Activated CD4-positive, alpha-beta T cell treated with anti-CD3 and anti-CD28 coated beads, Interleukin-2, amount 10 ng/mL, durations not matched to agents 24 days and 14 days (primary cell): ENCODE measurements around the gene COBL. TPM values are rescaled to one million over a fixed set of nuclear protein-coding genes. Genes with fewer than 3 reads are reported as not detected.

Experiments
- DNase-seq: peaks from one replicate; pipeline ENCODE4 v3.0.0; 2022
- H3K27ac Mint-ChIP-seq: one replicate; pipeline ENCODE4 v1.8.0; 2022; ENCODE audit warnings: mild to moderate bottlenecking, mixed read lengths
- H3K27me3 Mint-ChIP-seq: one replicate; pipeline ENCODE4 v1.8.0; 2022; ENCODE audit warnings: mixed read lengths
- H3K36me3 Mint-ChIP-seq: one replicate; pipeline ENCODE4 v1.8.0; 2022; ENCODE audit warnings: low read depth, mild to moderate bottlenecking, mixed read lengths
- H3K4me1 Mint-ChIP-seq: one replicate; pipeline ENCODE4 v1.8.0; 2021; ENCODE audit warnings: mixed read lengths
- H3K4me3 Mint-ChIP-seq: one replicate; pipeline ENCODE4 v1.8.0; 2022; ENCODE audit warnings: mild to moderate bottlenecking, moderate library complexity, mixed read lengths
- H3K9me3 Mint-ChIP-seq: one replicate; pipeline ENCODE4 v1.8.0; 2021; ENCODE audit warnings: mixed read lengths
- intact Hi-C: fragments of 100-400 bp; cut with micrococcal nuclease; formaldehyde crosslinking; loops from one replicate; pipeline ENCODE4 v1.15.1; 2023
- total RNA-seq: library from RNA; stranded (reverse); gene quantifications from 2 replicates; pipeline ENCODE4 v1.2.3, GENCODE V29; 2022

Gene COBL
- total RNA-seq, 1 donor from 2014 or later, result not detected

GRCh38 chr7:51317582-51317910, 937 bp upstream of the COBL start:
- Mint-ChIP-seq H3K9me3 (no peaks in the 10 kb centered on the region), H3K27ac (no peak overlapping the region), H3K36me3 (no peaks in the 10 kb centered on the region), H3K27me3 (peaks cover 44% of the 10 kb centered on the region), H3K4me3 (no peak overlapping the region), H3K4me1 (no peaks in the 10 kb centered on the region)
- no peak for DNase-seq
- intact Hi-C loops, result no loop called here

GRCh38 chr7:51316262-51316665, 345 bp downstream of the COBL start:
- no peak for DNase-seq
- no peaks in the 10 kb centered on the region for H3K36me3 Mint-ChIP-seq
- no peak overlapping the region for H3K27ac Mint-ChIP-seq
- intact Hi-C loops, result no loop called here
- H3K9me3 Mint-ChIP-seq, result no peaks in the 10 kb centered on the region
- H3K27me3 Mint-ChIP-seq, result peaks cover 46% of the 10 kb centered on the region
- no peaks in the 10 kb centered on the region for H3K4me1 Mint-ChIP-seq
- H3K4me3 Mint-ChIP-seq, result no peak overlapping the region

GRCh38 chr7:51315393-51316261, 982 bp downstream of the COBL start:
- H3K27me3 Mint-ChIP-seq, result peaks cover 46% of the 10 kb centered on the region

DNA sequence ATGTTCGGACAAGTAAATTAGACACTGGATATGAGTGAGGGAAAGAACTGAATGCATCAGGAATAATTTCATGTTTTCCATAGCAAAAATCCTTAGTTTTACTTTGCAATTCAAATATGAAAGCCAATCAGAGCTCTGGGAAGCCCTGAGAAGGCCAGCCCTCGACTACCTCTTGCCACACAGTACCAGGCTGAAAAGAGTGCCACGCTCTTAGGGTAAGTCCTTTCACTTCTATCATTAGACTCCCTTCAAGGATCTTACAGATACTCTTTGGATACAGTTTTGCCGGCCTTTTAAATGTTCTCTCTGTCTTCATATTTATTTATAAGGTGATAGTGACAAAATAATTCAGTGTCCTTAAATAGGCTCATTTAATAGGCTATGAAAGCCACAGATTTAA, 1.9 kb downstream of the COBL start:
- no peak for DNase-seq
- H3K4me3 Mint-ChIP-seq, result no peak overlapping the region
- H3K27me3 Mint-ChIP-seq, result peaks cover 46% of the 10 kb centered on the region
- H3K27ac Mint-ChIP-seq, result no peak overlapping the region
- H3K4me1 Mint-ChIP-seq, result no peaks in the 10 kb centered on the region
- no peaks in the 10 kb centered on the region for H3K36me3 Mint-ChIP-seq
- no peaks in the 10 kb centered on the region for H3K9me3 Mint-ChIP-seq
- intact Hi-C loops, result no loop called here

More at GRCh38 chr7:51315393-51316261, 982 bp downstream of the COBL start:
- Mint-ChIP-seq H3K9me3 (no peaks in the 10 kb centered on the region), H3K4me3 (no peak overlapping the region), H3K36me3 (no peaks in the 10 kb centered on the region), H3K4me1 (no peaks in the 10 kb centered on the region), H3K27ac (no peak overlapping the region)
- no peak for DNase-seq
- intact Hi-C loops, result no loop called here

DNA sequence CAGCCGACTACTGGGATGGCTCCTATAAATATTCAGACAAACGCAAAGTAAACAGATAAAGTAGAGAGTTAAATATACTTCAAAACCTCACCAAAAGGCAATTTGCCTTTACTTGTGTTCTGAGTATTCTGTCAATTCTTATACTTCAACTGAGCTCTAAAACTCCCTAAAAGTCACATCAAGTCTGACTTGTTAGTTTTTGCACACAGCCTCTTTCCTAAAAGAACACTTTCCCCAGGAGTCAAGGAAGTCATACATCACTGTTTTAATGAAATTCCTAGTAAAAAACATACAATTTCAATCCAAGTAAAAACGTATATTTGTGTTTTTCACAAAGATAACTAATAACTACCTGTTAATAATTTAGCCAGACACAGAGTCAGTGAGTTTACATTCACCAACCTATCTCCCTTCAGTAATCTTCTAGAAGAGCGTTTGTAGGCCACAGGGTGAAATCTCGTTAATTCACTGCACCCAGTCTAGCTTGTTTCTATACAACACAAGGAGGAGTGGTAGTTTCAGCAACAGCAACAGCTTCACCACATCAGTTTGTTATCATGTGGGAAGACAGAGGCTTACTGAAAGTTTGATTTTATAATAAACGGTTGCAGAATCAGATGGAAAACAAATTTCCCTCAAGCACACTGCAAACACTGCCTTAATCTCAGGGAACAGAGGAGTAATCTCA, 2.7 kb downstream of the COBL start:
- H3K9me3 Mint-ChIP-seq, result no peaks in the 10 kb centered on the region
- no peaks in the 10 kb centered on the region for H3K4me1 Mint-ChIP-seq
- intact Hi-C loops, result no loop called here
- H3K27ac Mint-ChIP-seq, result no peak overlapping the region
- H3K27me3 Mint-ChIP-seq, result peaks cover 43% of the 10 kb centered on the region
- no peaks in the 10 kb centered on the region for H3K36me3 Mint-ChIP-seq
- no peak for DNase-seq
- H3K4me3 Mint-ChIP-seq, result no peak overlapping the region

GRCh38 chr7:51312951-51313737, 3.5 kb downstream of the COBL start:
- Mint-ChIP-seq H3K4me3 (no peak overlapping the region), H3K9me3 (no peaks in the 10 kb centered on the region), H3K4me1 (no peaks in the 10 kb centered on the region), H3K27me3 (peaks cover 41% of the 10 kb centered on the region), H3K36me3 (no peaks in the 10 kb centered on the region), H3K27ac (no peak overlapping the region)
- intact Hi-C loops, result no loop called here
- DNase-seq, result no peak

GRCh38 chr7:51311166-51311565, 5.4 kb downstream of the COBL start:
- no peaks in the 10 kb centered on the region for H3K36me3 Mint-ChIP-seq
- DNase-seq, result no peak
- no peaks in the 10 kb centered on the region for H3K9me3 Mint-ChIP-seq
- intact Hi-C loops, result no loop called here
- H3K4me3 Mint-ChIP-seq, result no peak overlapping the region
- no peak overlapping the region for H3K27ac Mint-ChIP-seq
- H3K27me3 Mint-ChIP-seq, result peaks cover 29% of the 10 kb centered on the region
- H3K4me1 Mint-ChIP-seq, result no peaks in the 10 kb centered on the region

DNA sequence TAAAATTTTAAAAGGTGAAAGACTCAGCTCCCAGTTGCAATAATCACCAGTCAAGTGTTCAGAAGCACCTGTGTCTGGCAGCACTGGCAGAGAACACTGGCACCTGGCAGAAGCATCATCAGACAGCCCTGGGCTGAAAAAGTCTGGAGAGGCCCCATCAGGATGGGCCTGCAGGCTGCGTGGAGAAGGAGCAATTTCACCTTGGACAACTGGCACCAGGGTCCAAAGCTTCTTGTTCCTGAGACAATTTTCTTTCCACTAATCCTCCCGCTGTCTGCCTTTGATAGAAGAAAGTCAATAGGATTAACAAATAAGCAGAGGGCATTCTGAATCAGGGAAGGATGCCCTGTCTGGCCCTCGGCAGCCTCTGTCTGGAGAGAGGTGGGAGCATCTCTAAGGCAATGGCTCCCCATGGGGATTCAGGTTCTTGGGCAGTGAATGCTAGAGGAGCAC, 6.5 kb downstream of the COBL start:
- intact Hi-C loops, result no loop called here
- no peaks in the 10 kb centered on the region for H3K4me1 Mint-ChIP-seq
- no peak overlapping the region for H3K27ac Mint-ChIP-seq
- no peak for DNase-seq
- H3K27me3 Mint-ChIP-seq, result peaks cover 21% of the 10 kb centered on the region
- H3K36me3 Mint-ChIP-seq, result no peaks in the 10 kb centered on the region
- H3K9me3 Mint-ChIP-seq, result no peaks in the 10 kb centered on the region
- H3K4me3 Mint-ChIP-seq, result no peak overlapping the region

DNA sequence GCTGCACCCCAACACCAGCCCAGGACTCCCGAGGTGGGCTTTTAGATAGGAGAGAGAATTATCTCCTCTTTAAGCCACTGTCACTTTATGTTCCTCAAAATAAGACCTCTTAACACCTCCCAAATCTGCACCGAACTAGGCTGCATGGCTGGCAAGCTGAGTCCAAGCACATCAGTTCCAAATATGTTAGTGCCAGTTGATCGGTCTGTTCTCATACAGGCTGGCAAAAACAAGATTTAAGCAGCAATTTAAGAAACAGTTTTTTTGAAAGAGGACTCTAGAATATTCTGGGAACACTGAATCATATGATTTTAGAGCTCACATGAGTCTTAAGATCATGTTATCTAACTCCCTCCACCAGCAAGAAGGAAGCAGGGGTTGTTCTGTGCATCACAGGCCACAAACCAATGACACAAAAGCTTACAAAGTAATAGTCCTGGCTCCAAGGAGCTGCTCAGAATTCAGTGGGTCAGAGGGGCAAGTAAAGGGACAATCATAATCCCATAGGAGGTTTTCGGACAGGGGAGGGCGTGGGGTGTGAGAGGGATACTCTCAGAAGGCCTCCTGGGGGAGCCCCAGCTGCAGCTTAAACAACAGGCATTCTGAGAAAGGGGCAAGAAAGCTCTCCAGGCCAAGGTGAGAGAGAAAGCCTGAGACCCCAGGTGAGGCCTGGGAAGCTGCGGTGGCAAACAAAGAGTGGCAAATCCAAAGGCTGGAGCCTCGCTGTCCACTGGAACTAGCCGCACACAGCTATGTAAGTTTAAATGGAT, 7.1 kb downstream of the COBL start:
- Mint-ChIP-seq H3K9me3 (no peaks in the 10 kb centered on the region), H3K4me1 (no peaks in the 10 kb centered on the region), H3K27ac (no peak overlapping the region), H3K36me3 (no peaks in the 10 kb centered on the region), H3K27me3 (peaks cover 15% of the 10 kb centered on the region), H3K4me3 (no peak overlapping the region)
- no peak for DNase-seq
- intact Hi-C loops, result no loop called here

GRCh38 chr7:51308696-51309095, 7.9 kb downstream of the COBL start:
- Mint-ChIP-seq H3K4me1 (no peaks in the 10 kb centered on the region), H3K27ac (no peak overlapping the region), H3K9me3 (no peaks in the 10 kb centered on the region), H3K27me3 (peaks cover 6% of the 10 kb centered on the region), H3K4me3 (no peak overlapping the region), H3K36me3 (no peaks in the 10 kb centered on the region)
- intact Hi-C loops, result no loop called here
- DNase-seq, result no peak

GRCh38 chr7:51308265-51308664, 8.3 kb downstream of the COBL start:
- H3K27me3 Mint-ChIP-seq, result peaks cover 4% of the 10 kb centered on the region
- H3K9me3 Mint-ChIP-seq, result no peaks in the 10 kb centered on the region
- intact Hi-C loops, result no loop called here
- H3K27ac Mint-ChIP-seq, result no peak overlapping the region
- H3K4me1 Mint-ChIP-seq, result no peaks in the 10 kb centered on the region
- H3K4me3 Mint-ChIP-seq, result no peak overlapping the region
- H3K36me3 Mint-ChIP-seq, result no peaks in the 10 kb centered on the region
- DNase-seq, result no peak

GRCh38 chr7:51307651-51308210, 8.9 kb downstream of the COBL start:
- intact Hi-C loops, result no loop called here
- Mint-ChIP-seq H3K36me3 (no peaks in the 10 kb centered on the region), H3K4me3 (no peak overlapping the region), H3K4me1 (no peaks in the 10 kb centered on the region), H3K27ac (no peak overlapping the region), H3K27me3 (peaks cover 4% of the 10 kb centered on the region), H3K9me3 (no peaks in the 10 kb centered on the region)
- no peak for DNase-seq

DNA sequence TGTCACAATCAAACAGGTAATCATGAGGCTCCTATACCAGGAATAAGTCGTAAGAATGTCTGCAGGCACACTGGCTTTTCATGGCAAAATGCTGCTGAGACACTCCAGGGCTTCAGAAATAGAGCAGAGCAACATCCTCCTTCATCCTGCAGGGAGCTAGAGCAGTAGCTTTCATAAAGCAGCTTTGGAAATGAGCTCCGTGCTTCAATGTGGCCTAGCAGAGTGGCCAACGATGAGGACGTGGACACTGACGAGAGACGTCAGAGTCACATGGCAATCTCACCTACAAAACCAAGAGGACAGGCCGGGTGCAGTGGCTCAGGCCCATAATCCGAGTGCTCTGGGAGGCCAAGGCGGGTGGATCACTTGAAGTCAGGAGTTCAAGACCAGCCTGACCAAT, 9.8 kb downstream of the COBL start:
- DNase-seq, result no peak
- H3K4me1 Mint-ChIP-seq, result no peaks in the 10 kb centered on the region
- no peaks in the 10 kb centered on the region for H3K9me3 Mint-ChIP-seq
- intact Hi-C loops, result no loop called here
- H3K4me3 Mint-ChIP-seq, result no peak overlapping the region
- H3K27ac Mint-ChIP-seq, result no peak overlapping the region
- H3K27me3 Mint-ChIP-seq, result peaks cover 4% of the 10 kb centered on the region
- no peaks in the 10 kb centered on the region for H3K36me3 Mint-ChIP-seq
